Hepatocyte (in vitro differentiated cells): Measurements from ENCODE around the gene PICALM. TPM values are rescaled to one million over a fixed set of nuclear protein-coding genes. Genes with fewer than 3 reads are reported as not detected.

ENCODE experiments used
- DNase-seq: peaks from one replicate; pipeline ENCODE4 v3.0.0-alpha.2; 2016; ENCODE audit warnings: low spot score
- H2AFZ ChIP-seq: fragments of 200-600 bp; sonication (generic); 2 replicates; pipeline ENCODE4 v1.6.0; 2016; ENCODE audit warnings: antibody characterized with exemption, mild to moderate bottlenecking
- H3K27ac ChIP-seq: fragments of 200-600 bp; sonication (generic); 2 replicates; pipeline ENCODE4 v1.5.1; 2016; ENCODE audit warnings: mild to moderate bottlenecking
- H3K27me3 ChIP-seq: fragments of 200-600 bp; sonication (generic); 2 replicates; pipeline ENCODE4 v1.6.1; 2016
- H3K36me3 ChIP-seq: fragments of 200-600 bp; sonication (generic); replicated peaks from 2 replicates; pipeline ENCODE4 v1.5.1; 2016; ENCODE audit warnings: low read depth; ENCODE audit not compliant: insufficient read depth
- H3K4me1 ChIP-seq: fragments of 200-600 bp; sonication (generic); 2 replicates; pipeline ENCODE4 v1.5.1; 2016; ENCODE audit warnings: mild to moderate bottlenecking, moderate library complexity; ENCODE audit not compliant: insufficient read depth
- H3K4me2 ChIP-seq: fragments of 200-600 bp; sonication (generic); 2 replicates; pipeline ENCODE4 v1.6.0; 2016
- H3K4me3 ChIP-seq: fragments of 200-600 bp; sonication (generic); 2 replicates; pipeline ENCODE4 v1.5.1; 2016; ENCODE audit warnings: mild to moderate bottlenecking
- H3K79me2 ChIP-seq: fragments of 200-600 bp; sonication (generic); 2 replicates; pipeline ENCODE4 v1.6.0; 2017; ENCODE audit warnings: mild to moderate bottlenecking
- H3K9me2 ChIP-seq: fragments of 200-600 bp; sonication (generic); replicated peaks from 2 replicates; pipeline ENCODE4 v1.6.0; 2017; ENCODE audit warnings: mild to moderate bottlenecking; ENCODE audit not compliant: insufficient read depth
- H3K9me3 ChIP-seq: fragments of 200-600 bp; sonication (generic); 2 replicates; pipeline ENCODE4 v1.5.1; 2016; ENCODE audit warnings: low read depth, mild to moderate bottlenecking
- H4K20me1 ChIP-seq: fragments of 200-600 bp; sonication (generic); 2 replicates; pipeline ENCODE4 v1.6.0; 2016; ENCODE audit warnings: mild to moderate bottlenecking; ENCODE audit not compliant: insufficient read depth, poor library complexity, severe bottlenecking
- CTCF ChIP-seq: fragments of 200-600 bp; sonication (generic); IDR thresholded peaks from 2 replicates; pipeline ENCODE4 v1.5.1; 2016; ENCODE audit warnings: antibody characterized with exemption, mild to moderate bottlenecking; ENCODE audit not compliant: poor library complexity
- EZH2 ChIP-seq: fragments of 200-600 bp; sonication (generic); IDR thresholded peaks from 2 replicates; pipeline ENCODE4 v1.6.1; 2016; ENCODE audit warnings: antibody characterized with exemption, mild to moderate bottlenecking, borderline replicate concordance
- EZH2phosphoT487 ChIP-seq: fragments of 200-600 bp; sonication (generic); IDR thresholded peaks from one replicate; pipeline ENCODE4 v1.6.1; 2018; ENCODE audit warnings: antibody characterized with exemption, mild to moderate bottlenecking, low read depth, moderate library complexity; ENCODE audit not compliant: unreplicated experiment, severe bottlenecking
- WGBS: methylation state at CpG from one replicate; pipeline ENCODE4 v1.1.6; 2016; ENCODE audit warnings: low lambda C conversion rate; ENCODE audit errors: missing lambda C conversion rate; 5-methylcytosine and 5-hydroxymethylcytosine counted together
- polyA plus RNA-seq: library from polyadenylated mRNA; unstranded; fragments of >200 nt; fragmentation: Nextera tagmentation; extraction: Ambion mirVana; gene quantifications from 2 replicates; pipeline ENCODE4 v1.2.1, GENCODE V29; 2016
- total RNA-seq: library from RNA; depleted of rRNA; stranded (reverse); fragments of >200 nt; gene quantifications from 2 replicates; pipeline ENCODE4 v1.2.3, GENCODE V29; 2014

PICALM gene
- total and polyA plus RNA-seq, 2 experiments from 2014 or later, result 46.4 to 197 TPM

GRCh38 chr11:86101941-86102407 is 33.1 kb upstream of the PICALM start:
- Histone ChIP-seq H3K9me3 (no peaks in the 10 kb centered on the region), H3K79me2 (no peaks in the 10 kb centered on the region), H3K4me3 (no peak overlapping the region), H3K4me2 (no peak overlapping the region), H4K20me1 (no peaks in the 10 kb centered on the region), H3K27me3 (no peaks in the 10 kb centered on the region), H3K9me2 (no peaks in the 10 kb centered on the region), H3K36me3 (no peaks in the 10 kb centered on the region), H2AFZ (no peak overlapping the region), H3K4me1 (no peaks in the 10 kb centered on the region), H3K27ac (no peak overlapping the region)
- no peak for DNase-seq
- WGBS, result 70% methylated on average over 3 of the region's 3 CpGs
- no peak for TF ChIP-seq CTCF
- TF ChIP-seq EZH2, result no peak
- TF ChIP-seq EZH2phosphoT487, result no peak

GRCh38 chr11:86101493-86101892 is 32.6 kb upstream of the PICALM start:
- Histone ChIP-seq H3K9me2 (no peaks in the 10 kb centered on the region), H3K4me2 (no peak overlapping the region)
- 94% methylated on average over 5 of the region's 5 CpGs for WGBS

GRCh38 chr11:86099874-86100273 is 31.0 kb upstream of the PICALM start:
- H3K79me2 ChIP-seq, result no peaks in the 10 kb centered on the region
- WGBS, result 65% methylated on average over 4 of the region's 4 CpGs
- H3K9me2 ChIP-seq, result no peaks in the 10 kb centered on the region
- H3K27me3 ChIP-seq, result no peaks in the 10 kb centered on the region
- no peaks in the 10 kb centered on the region for H3K36me3 ChIP-seq
- no peaks in the 10 kb centered on the region for H4K20me1 ChIP-seq
- no peak overlapping the region for H3K27ac ChIP-seq
- no peak for TF ChIP-seq CTCF
- TF ChIP-seq EZH2phosphoT487, result no peak
- no peak for TF ChIP-seq EZH2
- no peak overlapping the region for H3K4me2 ChIP-seq
- no peak overlapping the region for H3K4me3 ChIP-seq
- DNase-seq, result peak; percentile 26
- H3K9me3 ChIP-seq, result no peaks in the 10 kb centered on the region
- no peak overlapping the region for H2AFZ ChIP-seq
- H3K4me1 ChIP-seq, result no peaks in the 10 kb centered on the region

More at GRCh38 chr11:86101493-86101892, 32.6 kb upstream of the PICALM start:
- no peaks in the 10 kb centered on the region for H4K20me1 ChIP-seq
- no peak overlapping the region for H3K4me3 ChIP-seq
- no peak overlapping the region for H2AFZ ChIP-seq
- H3K79me2 ChIP-seq, result no peaks in the 10 kb centered on the region
- H3K4me1 ChIP-seq, result no peaks in the 10 kb centered on the region
- H3K27ac ChIP-seq, result no peak overlapping the region
- no peaks in the 10 kb centered on the region for H3K36me3 ChIP-seq
- DNase-seq, result no peak
- H3K9me3 ChIP-seq, result no peaks in the 10 kb centered on the region
- H3K27me3 ChIP-seq, result no peaks in the 10 kb centered on the region
- TF ChIP-seq CTCF, result no peak
- TF ChIP-seq EZH2, result no peak
- TF ChIP-seq EZH2phosphoT487, result no peak

- no peaks in the 10 kb centered on the region for H3K27me3 ChIP-seq
- H4K20me1 ChIP-seq, result no peaks in the 10 kb centered on the region
- no peaks in the 10 kb centered on the region for H3K79me2 ChIP-seq
- no peaks in the 10 kb centered on the region for H3K4me1 ChIP-seq
- no peaks in the 10 kb centered on the region for H3K9me3 ChIP-seq
- no peak overlapping the region for H3K4me2 ChIP-seq
- H3K4me3 ChIP-seq, result no peak overlapping the region
- no peak overlapping the region for H3K27ac ChIP-seq
- H2AFZ ChIP-seq, result no peak overlapping the region
- no peaks in the 10 kb centered on the region for H3K36me3 ChIP-seq
- H3K9me2 ChIP-seq, result no peaks in the 10 kb centered on the region
- 97% methylated on average over 1 of the region's 1 CpG for WGBS
- DNase-seq, result no peak
- TF ChIP-seq CTCF (no peak), EZH2 (no peak), EZH2phosphoT487 (no peak)
Measured at GRCh38 chr11:86097980-86098379, 29.1 kb upstream of the PICALM start.
